Activated CD4-positive, CD25-positive, alpha-beta regulatory T cell (primary cell): ENCODE results near the gene VPS51.
"Not testable (repeated sequence)": the region's sequence is repeated elsewhere in the genome, so short reads cannot be mapped to it uniquely, and the experiment has no call there.

Experiments
- DNase-seq, 4 experiments: peaks; one replicate each; lab custom pipeline; 2025; lab: John Stamatoyannopoulos, UW

Gene VPS51

GRCh38 chr11:65133724-65134123 lies 37.7 kb downstream of the VPS51 start:
- DNase-seq: no peak

- DNase-seq: peak; percentile 83 to 88 (median 85)
Observed at GRCh38 chr11:65134240-65134951, 38.4 kb downstream of the VPS51 start, which contains the start of gene SYVN1. Gene SYVN1, minus strand, starts transcription at chr11:65134519. Its CDS starts 918 bp downstream, at chr11:65133601.

GRCh38 chr11:65134952-65135632 lies 39.1 kb downstream of the VPS51 start:
- peak; percentile 66 to 71 (median 70) for DNase-seq

GRCh38 chr11:65135633-65136145 lies 39.7 kb downstream of the VPS51 start:
- DNase-seq: no peak

- DNase-seq: no peak
Observed at GRCh38 chr11:65136515-65137096, 40.6 kb downstream of the VPS51 start.

- no peak for DNase-seq
Observed at GRCh38 chr11:65141896-65142494, 46.0 kb downstream of the VPS51 start.

- DNase-seq: no peak
Observed at GRCh38 chr11:65147352-65148075, 51.5 kb downstream of the VPS51 start.

GRCh38 chr11:65148657-65149056 lies 52.6 kb downstream of the VPS51 start:
- DNase-seq: no peak

- DNase-seq: not testable (repeated sequence)
Observed at GRCh38 chr11:65150131-65150508, 54.1 kb downstream of the VPS51 start.

GRCh38 chr11:65150509-65151299 lies 54.7 kb downstream of the VPS51 start:
- no peak for DNase-seq

- no peak for DNase-seq
Observed at GRCh38 chr11:65151331-65151899, 55.4 kb downstream of the VPS51 start.

- DNase-seq: no peak
Observed at GRCh38 chr11:65152122-65152521, 56.1 kb downstream of the VPS51 start.

- no peak for DNase-seq
Observed at GRCh38 chr11:65156256-65156655, 60.2 kb downstream of the VPS51 start.

- DNase-seq: no peak
Observed at GRCh38 chr11:65156926-65157325, 60.9 kb downstream of the VPS51 start.

- DNase-seq: no peak
Observed at GRCh38 chr11:65157336-65157735, 61.3 kb downstream of the VPS51 start.

- DNase-seq: no peak
Observed at GRCh38 chr11:65159012-65159411, 63.0 kb downstream of the VPS51 start.

GRCh38 chr11:65160643-65161042 lies 64.6 kb downstream of the VPS51 start:
- DNase-seq: no peak
